Tibial nerve (tissue), 4 donors: ENCODE results near the gene KDM5C. TPM values are rescaled to one million over a fixed set of nuclear protein-coding genes. Genes with fewer than 3 reads are reported as not detected.
A peak's percentile ranks its signal among the peaks of the same experiment; 100 is the strongest.

Experiments
- DNase-seq, 2 donors: peaks; one replicate each; pipeline ENCODE4 v3.0.0-alpha.2; 2019; ENCODE audit warnings: low spot score in 2 of 2
- H3K27ac ChIP-seq, 4 donors: fragments of 200-600 bp; sonication (generic) in 3 of 4; one replicate each; pipeline ENCODE4 v1.5.1; 2017 to 2019; ENCODE audit warnings: mild to moderate bottlenecking in 1 of 4
- H3K27me3 ChIP-seq, 2 donors: fragments of 200-600 bp; sonication (generic) in 1 of 2; one replicate each; pipeline versions ENCODE4 v1.5.1 to v1.6.0; 2017 to 2019
- H3K36me3 ChIP-seq, 3 donors: fragments of 200-600 bp; sonication (generic); one replicate each; pipeline ENCODE4 v1.5.1; 2018 to 2019
- H3K4me1 ChIP-seq, 4 donors: fragments of 200-600 bp; sonication (generic) in 3 of 4; one replicate each; pipeline ENCODE4 v1.5.1; 2017 to 2019
- H3K4me3 ChIP-seq, 4 donors: fragments of 200-600 bp; sonication (generic) in 3 of 4; one replicate each; pipeline ENCODE4 v1.5.1; 2017 to 2019; ENCODE audit warnings: mild to moderate bottlenecking in 1 of 4, moderate library complexity in 1 of 4
- H3K9me3 ChIP-seq, 4 donors: fragments of 200-600 bp; sonication (generic) in 3 of 4; one replicate each; pipeline ENCODE4 v1.5.1; 2017 to 2019
- CTCF ChIP-seq, 5 experiments: fragments of 200-600 bp in 3 of 5; fragments of 450-650 bp in 2 of 5; sonication (generic) in 3 of 5; IDR thresholded peaks; one replicate each; pipeline ENCODE4 v1.5.1; 2016 to 2019; ENCODE audit warnings: antibody characterized with exemption in 5 of 5, mild to moderate bottlenecking in 3 of 5, moderate library complexity in 2 of 5
- EP300 ChIP-seq, 2 donors: sonication (generic); formaldehyde crosslinking; IDR thresholded peaks; one replicate each; pipeline ENCODE4 v1.6.1; 2017; ENCODE audit warnings: antibody characterized with exemption in 2 of 2, mild to moderate bottlenecking in 1 of 2
- POLR2A ChIP-seq, 2 donors: fragments of 450-650 bp; IDR thresholded peaks; one replicate each; pipeline ENCODE4 v1.6.1; 2017; ENCODE audit warnings: antibody characterized with exemption in 2 of 2, mild to moderate bottlenecking in 2 of 2, moderate library complexity in 2 of 2
- WGBS, 2 donors: methylation state at CpG; one replicate each; pipeline ENCODE4 v1.1.5; 2018; 5-methylcytosine and 5-hydroxymethylcytosine counted together
- total RNA-seq, 4 donors: library from RNA; depleted of rRNA; stranded (reverse); fragments of >200 nt; gene quantifications; one replicate each; pipeline ENCODE4 v1.1.0, GENCODE V29; 2016

The KDM5C gene
- total RNA-seq, 4 donors from 2014 or later: 56.8 to 127 (median 112) TPM

GRCh38 chrX:53227224-53227765 lies 2.3 kb upstream of the KDM5C start:
- no peak for DNase-seq
- H3K9me3 ChIP-seq: no peaks in the 10 kb centered on the region
- no peaks in the 10 kb centered on the region for H3K36me3 ChIP-seq
- no peak overlapping the region for H3K27ac ChIP-seq
- H3K4me1 ChIP-seq: peaks cover 2 to 19% (median 14%) of the 10 kb centered on the region in 4 donors
- H3K27me3 ChIP-seq: peaks cover 0 to 14% of the 10 kb centered on the region in 2 donors
- WGBS, 2 donors: 80 to 85% methylated on average over 7 of the region's 7 CpGs
- H3K4me3 ChIP-seq: no peak overlapping the region
- TF ChIP-seq CTCF (IDR thresholded peaks at IDR 0.05) (no peak), POLR2A (IDR thresholded peaks at IDR 0.05) (no peak), EP300 (IDR thresholded peaks at IDR 0.05) (no peak)

GRCh38 chrX:53223955-53224859 lies 800 bp downstream of the KDM5C start:
- H3K36me3 ChIP-seq: peaks cover 0 to 10% (median 0%) of the 10 kb centered on the region in 3 donors
- peak overlapping the region; percentile 64 to 100 (median 86) for H3K4me3 ChIP-seq
- peaks cover 2 to 32% (median 17%) of the 10 kb centered on the region in 4 donors for H3K4me1 ChIP-seq
- H3K27ac ChIP-seq: peak overlapping the region; percentile 78 to 95 (median 88)
- H3K27me3 ChIP-seq: no peaks in the 10 kb centered on the region
- no peak for TF ChIP-seq CTCF (IDR thresholded peaks at IDR 0.05)
- no peak for TF ChIP-seq EP300 (IDR thresholded peaks at IDR 0.05)
- no peak for TF ChIP-seq POLR2A (IDR thresholded peaks at IDR 0.05)
- 1 to 2% methylated on average over 6 to 33 of the region's 40 CpGs for WGBS, 2 donors
- no peaks in the 10 kb centered on the region for H3K9me3 ChIP-seq
- no peak for DNase-seq

GRCh38 chrX:53223068-53223693 lies 1.8 kb downstream of the KDM5C start:
- 7 to 50% methylated on average over 2 of the region's 2 CpGs for WGBS, 2 donors
- Histone ChIP-seq H3K27me3 (no peaks in the 10 kb centered on the region), H3K4me3 (peak overlapping the region; percentile 64 to 100 (median 86)), H3K36me3 (peaks cover 0 to 20% (median 2%) of the 10 kb centered on the region in 3 donors), H3K4me1 (peaks cover 2 to 32% (median 17%) of the 10 kb centered on the region in 4 donors), H3K9me3 (no peaks in the 10 kb centered on the region), H3K27ac (peak overlapping the region in 1 of 4 donors; percentile 89)
- TF ChIP-seq EP300 (IDR thresholded peaks at IDR 0.05) (no peak), POLR2A (IDR thresholded peaks at IDR 0.05) (no peak), CTCF (IDR thresholded peaks at IDR 0.05) (no peak)
- no peak for DNase-seq

GRCh38 chrX:53211391-53211978 lies 13.5 kb downstream of the KDM5C start:
- 95 to 98% methylated on average over 9 of the region's 9 CpGs for WGBS, 2 donors
- no peaks in the 10 kb centered on the region for H3K27me3 ChIP-seq
- peaks cover 6 to 77% (median 17%) of the 10 kb centered on the region in 3 donors for H3K36me3 ChIP-seq
- TF ChIP-seq EP300 (IDR thresholded peaks at IDR 0.05): no peak
- TF ChIP-seq CTCF (IDR thresholded peaks at IDR 0.05): no peak
- TF ChIP-seq POLR2A (IDR thresholded peaks at IDR 0.05): no peak
- H3K27ac ChIP-seq: no peak overlapping the region
- no peaks in the 10 kb centered on the region for H3K9me3 ChIP-seq
- no peak for DNase-seq
- no peak overlapping the region for H3K4me3 ChIP-seq
- no peaks in the 10 kb centered on the region for H3K4me1 ChIP-seq
